Calu3 (cell line): Measurements from ENCODE around the gene MPEG1. TPM values are rescaled to one million over a fixed set of nuclear protein-coding genes. Genes with fewer than 3 reads are reported as not detected.

Source experiments
- BruUV-seq: library from RNA; stranded (reverse); fragments of 400-500 nt; replicated peaks from 2 replicates; lab custom pipeline; 2021; lab: Mats Ljungman, UMichigan
- CTCF ChIA-PET: fragments of 300-600 bp; sonication (Branson Sonifier 250); formaldehyde crosslinking; loops from one replicate; lab custom pipeline; 2022; ENCODE audit warnings: antibody characterized with exemption; lab: Charles Lee
- DNase-seq: peaks from one replicate; pipeline ENCODE4 v3.0.0; 2022
- H3K27ac Mint-ChIP-seq: one replicate; pipeline ENCODE4 v1.8.0; 2022; ENCODE audit warnings: mixed read lengths; ENCODE audit not compliant: unreplicated experiment
- H3K27me3 Mint-ChIP-seq: one replicate; pipeline ENCODE4 v1.8.0; 2022; ENCODE audit warnings: mixed read lengths; ENCODE audit not compliant: unreplicated experiment
- H3K36me3 Mint-ChIP-seq: one replicate; pipeline ENCODE4 v1.8.0; 2022; ENCODE audit warnings: mild to moderate bottlenecking, moderate library complexity, mixed read lengths; ENCODE audit not compliant: insufficient read depth, unreplicated experiment
- H3K4me1 Mint-ChIP-seq: one replicate; pipeline ENCODE4 v1.8.0; 2022; ENCODE audit warnings: mild to moderate bottlenecking, low read depth, mixed read lengths; ENCODE audit not compliant: unreplicated experiment
- H3K4me3 Mint-ChIP-seq: one replicate; pipeline ENCODE4 v1.8.0; 2022; ENCODE audit warnings: mild to moderate bottlenecking, low read depth, moderate library complexity, mixed read lengths; ENCODE audit not compliant: unreplicated experiment
- H3K9me3 Mint-ChIP-seq: one replicate; pipeline ENCODE4 v1.8.0; 2022; ENCODE audit warnings: low read depth, mixed read lengths; ENCODE audit not compliant: unreplicated experiment
- CTCF ChIP-seq: fragments of 200-600 bp; IDR thresholded peaks from one replicate; pipeline ENCODE4 v1.8.0; 2022; ENCODE audit warnings: antibody characterized with exemption; ENCODE audit not compliant: unreplicated experiment
- intact Hi-C: fragments of 100-400 bp; cut with micrococcal nuclease; formaldehyde crosslinking; loops from one replicate; pipeline ENCODE4 v1.10.0; 2022; ENCODE audit not compliant: unreplicated experiment
- total RNA-seq: library from RNA; stranded (reverse); gene quantifications from 2 replicates; pipeline ENCODE4 v1.2.3, GENCODE V29; 2022

MPEG1 gene
- total RNA-seq, 1 experiment from 2014 or later: not detected

- H3K36me3 Mint-ChIP-seq: peaks cover 28% of the 10 kb centered on the region
- DNase-seq: no peak
- intact Hi-C loops: loop anchor here (2.0 kb wide), 1 partner anchor 14 kb away; no protein-coding TSS in a partner anchor
- no peaks in the 10 kb centered on the region for H3K9me3 Mint-ChIP-seq
- H3K27ac Mint-ChIP-seq: no peak overlapping the region
- CTCF ChIA-PET: no interaction called here
- no TSS peak for BruUV-seq
- TF ChIP-seq CTCF: no peak
- H3K4me3 Mint-ChIP-seq: no peak overlapping the region
- H3K4me1 Mint-ChIP-seq: peaks cover 4% of the 10 kb centered on the region
- no peaks in the 10 kb centered on the region for H3K27me3 Mint-ChIP-seq
Measured at GRCh38 chr11:59200423-59200746, 12.3 kb downstream of the MPEG1 start.

- no peaks in the 10 kb centered on the region for H3K27me3 Mint-ChIP-seq
- intact Hi-C loops: loop anchor here (2.0 kb wide), 1 partner anchor 13 kb away; no protein-coding TSS in a partner anchor
- peaks cover 29% of the 10 kb centered on the region for H3K36me3 Mint-ChIP-seq
- no peaks in the 10 kb centered on the region for H3K9me3 Mint-ChIP-seq
- no peak overlapping the region for H3K27ac Mint-ChIP-seq
- peaks cover 8% of the 10 kb centered on the region for H3K4me1 Mint-ChIP-seq
- no peak for DNase-seq
- BruUV-seq: no TSS peak
- H3K4me3 Mint-ChIP-seq: no peak overlapping the region
- no peak for TF ChIP-seq CTCF
- CTCF ChIA-PET: interaction anchor here (1.2 kb wide), 1 partner anchor 28 kb away, joined by 3 read pairs; the partner anchor contains the start of gene DTX4
Measured at GRCh38 chr11:59199546-59200422, 12.9 kb downstream of the MPEG1 start.

- Mint-ChIP-seq H3K9me3 (no peaks in the 10 kb centered on the region), H3K27me3 (no peaks in the 10 kb centered on the region), H3K4me3 (no peak overlapping the region), H3K4me1 (peaks cover 8% of the 10 kb centered on the region), H3K27ac (no peak overlapping the region), H3K36me3 (peaks cover 38% of the 10 kb centered on the region)
- intact Hi-C loops: no loop called here
- no peak for DNase-seq
- BruUV-seq: no TSS peak
- TF ChIP-seq CTCF: no peak
- CTCF ChIA-PET: interaction anchor here (1.2 kb wide), 1 partner anchor 27 kb away, joined by 3 read pairs; the partner anchor contains the start of gene DTX4
Measured at GRCh38 chr11:59198726-59199125, 14.0 kb downstream of the MPEG1 start.

- H3K4me1 Mint-ChIP-seq: peaks cover 8% of the 10 kb centered on the region
- BruUV-seq: no TSS peak
- intact Hi-C loops: no loop called here
- no peak for DNase-seq
- no peaks in the 10 kb centered on the region for H3K27me3 Mint-ChIP-seq
- TF ChIP-seq CTCF: no peak
- no peak overlapping the region for H3K27ac Mint-ChIP-seq
- no peaks in the 10 kb centered on the region for H3K9me3 Mint-ChIP-seq
- H3K36me3 Mint-ChIP-seq: peaks cover 38% of the 10 kb centered on the region
- CTCF ChIA-PET: interaction anchor here (0.6 to 0.9 kb wide), 2 partner anchors 12 to 91 kb away, joined by 4 to 5 read pairs; partner anchors contain the start of gene FAM111B
- H3K4me3 Mint-ChIP-seq: no peak overlapping the region
Measured at GRCh38 chr11:59197991-59198390, 14.7 kb downstream of the MPEG1 start.
